ENCODE measurements around the gene TNFSF15.
"Not testable (repeated sequence)": the region's sequence is repeated elsewhere in the genome, so short reads cannot be mapped to it uniquely, and the experiment has no call there.

Gene TNFSF15

GRCh38 chr9:114745879-114746550, 59.8 kb downstream of the TNFSF15 start:
- DNase-seq: no peak

- DNase-seq: no peak
These were observed 60.6 kb downstream of the TNFSF15 start for GRCh38 chr9:114745108-114745848.

- no peak for DNase-seq
These were observed 62.4 kb downstream of the TNFSF15 start for GRCh38 chr9:114743446-114743845.

- DNase-seq: no peak
These were observed 62.9 kb downstream of the TNFSF15 start for GRCh38 chr9:114742947-114743346.

GRCh38 chr9:114741521-114741920, 64.3 kb downstream of the TNFSF15 start:
- not testable (repeated sequence) for DNase-seq

- peak; percentile 74 for DNase-seq
These were observed 67.1 kb downstream of the TNFSF15 start for GRCh38 chr9:114738581-114739316.

GRCh38 chr9:114737847-114738246, 68.0 kb downstream of the TNFSF15 start:
- no peak for DNase-seq

GRCh38 chr9:114737118-114737517, 68.7 kb downstream of the TNFSF15 start:
- peak; percentile 52 for DNase-seq

GRCh38 chr9:114735704-114736103, 70.1 kb downstream of the TNFSF15 start:
- no peak for DNase-seq

- not testable (repeated sequence) for DNase-seq
These were observed 70.7 kb downstream of the TNFSF15 start for GRCh38 chr9:114735139-114735538.

Measured in stimulated activated CD4-positive, alpha-beta T cell treated with anti-CD3 and anti-CD28 coated beads, Interleukin-4, amount 100 ng/mL, for 24 hours (primary cell).